ENCODE measurements around the gene C9orf78.
A peak's percentile ranks its signal among the peaks of the same experiment; 100 is the strongest.

Gene C9orf78

DNA sequence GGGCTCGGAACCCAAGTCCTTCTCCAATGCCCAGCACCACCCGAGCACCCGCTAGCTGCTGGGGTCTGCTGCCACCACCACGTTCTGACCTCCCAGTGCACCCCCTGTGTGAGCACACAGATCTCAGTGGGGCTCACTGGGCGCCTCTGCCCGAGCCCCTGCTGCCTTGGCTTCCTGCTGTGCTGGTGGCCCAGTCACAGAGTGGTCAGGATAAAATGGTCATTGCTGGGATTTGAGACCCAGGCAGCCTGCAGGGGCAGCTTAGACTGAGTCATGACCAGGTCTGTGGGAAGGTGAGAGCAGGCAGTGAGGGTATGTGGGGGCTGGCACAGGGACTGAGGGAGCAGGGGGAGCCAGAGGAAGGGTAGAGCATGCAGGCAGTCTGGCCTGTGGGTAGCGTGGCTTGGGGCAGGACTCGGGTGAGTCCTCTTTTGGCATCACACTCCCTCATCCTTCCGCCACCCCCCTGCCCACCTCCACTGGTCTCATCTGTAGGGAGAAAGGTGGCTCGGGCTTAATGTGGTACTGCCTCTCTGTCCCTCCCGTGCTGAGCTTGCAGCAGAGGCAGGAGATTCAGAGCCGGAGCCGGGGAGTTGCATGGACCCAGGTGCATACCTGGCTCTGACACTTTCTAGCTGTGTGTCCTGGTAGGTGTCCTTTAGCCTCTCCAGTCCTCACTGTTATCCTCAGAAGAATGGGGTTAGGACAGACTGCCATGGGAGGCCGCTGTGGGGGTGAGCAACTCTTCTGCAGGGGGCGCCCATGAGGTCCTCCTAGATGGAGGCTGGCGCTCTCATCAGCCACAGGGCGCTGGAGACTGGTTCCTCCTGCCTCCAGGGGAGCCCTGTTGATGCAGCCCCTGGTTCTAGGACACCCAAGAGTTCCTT is 32.3 kb upstream of the C9orf78 start:
- no peak for DNase-seq

DNA sequence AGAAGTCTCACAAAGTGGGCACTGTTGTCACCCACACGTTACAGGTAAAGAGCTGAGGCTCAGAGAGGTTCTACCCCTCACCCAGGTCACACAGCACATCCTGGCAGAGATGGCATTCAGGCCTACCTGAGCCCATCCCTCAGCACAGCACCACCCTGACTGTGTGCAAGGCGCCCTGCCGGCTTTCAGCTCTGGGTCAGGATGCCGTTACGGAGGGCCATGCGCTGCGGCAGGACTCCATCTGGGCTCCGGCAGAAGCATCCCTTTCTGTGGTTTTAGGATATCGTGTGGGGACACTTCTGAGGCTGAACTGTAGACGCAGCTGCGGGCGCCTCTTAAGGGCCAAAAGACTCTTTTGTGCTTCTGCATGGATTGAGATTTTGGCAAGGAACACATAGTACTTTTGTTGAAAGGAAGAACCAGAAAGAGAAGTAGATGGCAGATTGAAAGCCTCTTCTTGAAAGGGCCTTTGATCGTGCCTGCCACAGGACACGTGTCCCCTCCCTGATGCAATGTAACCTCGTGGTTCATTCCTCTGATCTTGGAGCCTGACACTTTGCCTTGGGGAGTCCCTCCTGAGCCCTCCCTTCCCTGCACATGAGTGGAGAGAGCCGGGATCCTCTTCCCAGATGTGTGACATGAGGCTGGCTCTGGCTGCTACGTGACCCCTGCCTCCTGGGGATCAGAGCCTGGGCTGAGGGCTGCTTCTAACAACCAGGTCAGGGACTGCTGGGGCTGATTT is 31.5 kb upstream of the C9orf78 start:
- DNase-seq, result peak; percentile 62

DNA sequence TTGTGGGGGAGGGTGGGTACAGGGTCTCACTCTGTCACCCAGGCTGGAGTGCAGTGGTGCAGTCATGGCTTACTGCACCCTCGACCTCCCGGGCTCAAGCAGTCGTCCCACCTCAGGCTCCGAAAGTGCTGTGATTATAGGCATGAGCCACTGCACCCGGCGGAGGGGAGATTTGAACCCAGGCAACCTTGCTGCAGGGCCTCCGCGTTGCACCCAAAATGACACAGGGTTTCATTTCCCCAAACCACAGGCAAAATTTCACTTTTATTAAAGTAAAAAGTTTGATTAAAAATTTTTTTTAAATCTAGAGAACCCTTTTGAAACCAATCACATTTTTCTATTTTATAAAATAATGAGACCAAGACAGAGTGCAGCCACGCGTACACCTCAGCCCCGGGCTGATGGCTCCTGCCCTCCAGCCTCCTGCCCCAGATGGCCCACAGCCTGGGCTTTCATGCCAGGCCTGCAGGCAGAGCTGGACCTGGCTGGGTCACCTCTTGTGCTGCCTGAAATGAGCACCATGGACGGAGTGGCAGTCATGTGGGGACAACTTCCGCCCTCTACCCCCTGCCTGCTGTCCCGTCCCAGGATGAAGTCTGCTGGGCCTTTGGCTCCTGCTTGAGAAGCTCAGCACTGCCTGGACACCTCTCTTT is 30.7 kb upstream of the C9orf78 start:
- DNase-seq, result no peak

DNA sequence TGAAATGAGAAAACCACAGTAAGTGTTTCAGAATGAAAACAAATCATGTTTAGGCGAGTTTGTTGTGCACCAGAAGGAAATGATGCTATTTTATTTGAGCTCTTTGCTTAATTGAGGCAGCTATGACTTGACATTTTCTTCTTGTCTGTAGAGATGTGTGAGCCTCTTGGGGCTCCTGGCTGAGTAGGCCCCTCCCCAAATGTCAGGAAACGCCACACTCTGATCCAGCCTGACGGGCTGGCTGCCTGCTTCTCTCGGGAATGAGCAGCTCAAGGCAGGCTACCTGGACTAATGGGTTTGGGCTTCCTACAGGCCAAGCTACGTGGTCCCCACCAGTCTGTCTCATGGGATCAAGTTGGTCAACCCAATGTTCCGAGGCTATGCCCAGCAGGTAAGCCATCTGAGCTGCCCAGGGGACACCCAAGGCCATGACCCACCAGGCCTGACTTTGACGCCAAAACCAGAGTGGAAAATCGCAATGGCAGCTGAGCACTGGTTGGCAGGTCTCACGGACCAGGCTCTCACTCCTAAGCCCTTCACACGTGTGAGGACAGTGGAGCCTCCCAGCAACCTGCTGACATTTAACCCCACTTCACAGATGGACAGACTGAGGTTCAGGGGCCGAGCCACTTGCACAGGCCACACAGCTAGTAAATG is 30.0 kb upstream of the C9orf78 start:
- no peak for DNase-seq

DNA sequence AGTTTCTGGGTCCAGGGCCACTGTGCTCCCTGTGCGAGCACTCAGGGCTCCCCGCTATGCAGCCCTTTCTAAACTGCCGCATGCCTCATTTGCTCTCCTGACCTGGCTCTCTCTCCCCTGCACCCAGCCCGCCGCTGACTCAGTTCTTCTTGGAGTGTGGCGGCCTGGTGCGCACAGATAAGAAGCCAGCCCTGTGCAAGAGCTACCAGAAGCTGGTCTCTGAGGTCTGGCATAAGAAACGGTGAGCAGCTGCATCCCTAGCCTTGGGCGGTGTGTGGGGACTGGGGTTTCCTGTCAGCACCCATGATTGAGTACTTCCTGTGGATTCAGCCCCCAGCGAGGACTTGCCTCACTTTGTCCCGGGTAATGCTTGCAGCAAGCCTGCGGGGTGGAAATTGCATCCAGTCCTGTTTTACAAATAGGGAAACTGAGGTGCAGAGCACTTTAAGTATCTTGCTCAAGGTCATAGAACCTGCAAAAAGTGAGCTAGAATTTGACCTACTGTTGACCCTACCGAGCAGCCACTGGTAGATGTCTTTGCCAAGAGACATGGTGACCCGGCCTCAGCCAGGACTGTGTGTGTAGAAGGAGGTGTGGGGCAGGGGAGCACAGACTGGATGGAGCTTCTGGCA is 28.1 kb upstream of the C9orf78 start:
- peak; percentile 72 for DNase-seq

DNA sequence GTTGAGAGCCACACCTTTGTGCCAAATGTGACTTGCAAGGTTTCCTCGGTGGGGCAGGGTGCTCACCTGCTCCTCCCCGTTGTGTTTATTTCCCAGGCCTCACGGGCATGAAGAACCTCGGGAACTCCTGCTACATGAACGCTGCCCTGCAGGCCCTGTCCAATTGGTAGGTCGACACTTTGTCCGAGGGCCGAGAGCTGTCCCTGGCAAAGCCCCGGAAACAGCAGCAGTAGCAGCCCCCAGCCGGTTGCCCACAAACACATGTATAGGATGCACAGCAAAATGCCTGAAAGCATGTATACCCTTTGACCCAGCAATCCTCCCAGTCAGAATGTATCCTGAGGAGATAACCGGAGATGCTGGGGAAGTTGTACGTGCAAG is 26.4 kb upstream of the C9orf78 start:
- no peak for DNase-seq

DNA sequence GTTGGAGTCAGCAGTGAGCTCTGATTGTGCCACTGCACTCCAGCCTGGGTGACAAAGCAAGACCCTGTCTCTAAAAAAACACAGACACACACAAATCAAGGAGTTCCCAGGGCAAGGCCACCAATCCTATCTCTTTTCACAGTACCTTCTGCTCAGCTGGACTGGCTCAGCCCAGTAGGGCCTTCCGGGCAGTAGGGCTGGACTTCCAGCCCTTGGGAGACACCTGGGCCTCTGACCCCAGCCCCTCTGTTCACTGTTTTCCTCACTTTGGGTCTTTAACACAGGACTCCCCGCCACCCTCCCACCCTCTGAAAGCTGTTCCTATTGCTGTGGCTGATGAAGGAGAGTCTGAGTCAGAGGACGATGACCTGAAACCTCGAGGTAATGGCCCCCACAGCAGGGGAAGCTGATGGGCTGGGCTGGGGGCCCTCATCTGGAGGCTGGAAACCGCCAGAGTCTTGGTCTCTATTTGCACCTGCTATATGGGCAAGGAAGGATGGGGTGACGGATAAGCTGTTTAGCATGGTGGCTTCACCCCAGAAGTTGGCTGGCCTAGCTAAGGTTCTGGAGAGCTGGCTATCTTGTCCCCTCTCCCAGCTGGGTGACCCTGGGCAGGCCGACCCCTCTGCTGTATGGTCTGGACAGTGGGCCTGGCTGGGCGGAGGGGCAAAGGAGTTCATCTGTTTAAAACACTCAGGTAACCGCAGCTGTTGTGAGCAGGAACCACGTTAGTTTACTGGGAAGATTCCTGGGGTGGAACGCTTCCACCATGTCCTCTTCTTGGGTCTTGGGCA is 25.8 kb upstream of the C9orf78 start:
- no peak for DNase-seq

DNA sequence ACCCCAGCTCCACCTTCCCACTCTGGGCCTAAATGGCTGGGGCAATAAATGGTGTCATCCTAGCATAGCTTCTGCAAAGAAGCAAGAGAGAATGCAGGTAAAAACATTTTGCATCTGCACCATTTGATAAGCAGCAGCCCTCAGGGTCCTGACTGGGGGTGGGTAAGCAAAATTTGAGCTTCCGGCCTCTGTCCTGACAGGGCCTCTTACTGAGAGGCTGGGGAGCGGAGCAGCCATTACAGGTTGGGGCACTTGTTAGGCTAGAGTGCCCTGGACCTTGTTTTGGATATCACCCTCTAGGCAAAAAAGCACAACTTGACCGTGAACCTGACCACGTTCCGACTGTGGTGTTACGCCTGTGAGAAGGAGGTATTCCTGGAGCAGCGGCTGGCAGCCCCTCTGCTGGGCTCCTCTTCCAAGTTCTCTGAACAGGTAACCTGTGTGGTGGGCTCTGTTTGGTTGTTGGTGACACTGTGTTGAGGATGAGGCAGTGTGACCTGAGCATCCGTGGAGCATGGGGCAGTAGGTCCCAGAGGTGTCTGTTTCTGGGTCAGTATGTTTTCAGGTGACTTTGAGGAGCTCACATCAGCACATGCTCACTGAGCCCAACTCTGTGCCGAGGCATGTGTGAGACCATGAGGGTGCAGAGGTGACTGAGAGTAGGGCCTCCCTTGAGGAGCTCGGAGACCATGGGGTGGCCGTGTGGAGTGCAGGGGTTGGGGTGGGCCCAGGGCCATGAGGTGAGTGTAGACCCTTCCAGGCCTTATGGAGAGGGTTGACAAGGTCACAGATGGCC is 23.3 kb upstream of the C9orf78 start:
- no peak for DNase-seq

DNA sequence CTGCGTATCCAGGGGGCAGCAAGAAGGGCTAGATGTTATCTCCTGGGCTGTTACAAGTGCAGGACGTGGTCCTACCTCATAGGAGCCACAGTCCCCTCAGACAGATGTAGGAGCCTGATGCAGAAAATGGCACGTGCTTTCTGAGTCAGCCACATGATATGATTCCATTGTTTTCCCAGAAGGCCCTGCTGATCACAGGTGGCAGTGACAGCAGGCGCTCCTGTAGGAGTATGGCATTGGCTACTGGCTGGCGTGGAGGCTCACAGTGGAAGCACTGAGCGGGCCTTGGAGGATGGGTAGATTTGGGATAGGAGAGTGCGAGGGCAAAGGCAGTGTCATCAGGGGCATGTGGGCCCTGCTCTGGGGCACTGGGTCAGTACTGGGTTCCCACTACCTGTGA is 22.1 kb upstream of the C9orf78 start:
- no peak for DNase-seq

DNA sequence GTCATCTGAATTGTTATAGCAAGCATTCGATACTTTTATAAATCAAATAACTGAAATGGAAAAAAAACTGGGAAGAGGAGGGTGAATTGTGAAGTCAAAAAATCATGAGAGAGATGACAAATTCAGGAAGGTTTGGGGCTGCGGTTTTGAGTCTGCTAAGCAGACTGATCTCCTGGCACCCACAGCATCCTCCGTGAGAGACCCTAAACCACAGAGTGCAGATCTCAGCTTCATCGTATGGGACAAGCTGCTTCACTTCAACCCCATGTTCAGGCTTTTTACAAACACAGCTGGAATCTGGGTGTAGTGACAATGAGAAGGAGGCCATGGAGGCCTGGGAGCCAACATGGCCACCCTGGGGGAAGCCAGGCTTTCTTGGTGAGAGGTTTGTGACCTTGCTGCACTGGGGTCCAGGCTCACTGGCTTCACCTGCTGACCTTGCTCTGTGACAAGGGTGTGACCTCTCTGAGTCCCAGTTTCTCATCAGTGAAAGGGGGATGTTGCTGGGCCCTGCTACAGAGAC is 19.6 kb upstream of the C9orf78 start:
- DNase-seq, result no peak

DNA sequence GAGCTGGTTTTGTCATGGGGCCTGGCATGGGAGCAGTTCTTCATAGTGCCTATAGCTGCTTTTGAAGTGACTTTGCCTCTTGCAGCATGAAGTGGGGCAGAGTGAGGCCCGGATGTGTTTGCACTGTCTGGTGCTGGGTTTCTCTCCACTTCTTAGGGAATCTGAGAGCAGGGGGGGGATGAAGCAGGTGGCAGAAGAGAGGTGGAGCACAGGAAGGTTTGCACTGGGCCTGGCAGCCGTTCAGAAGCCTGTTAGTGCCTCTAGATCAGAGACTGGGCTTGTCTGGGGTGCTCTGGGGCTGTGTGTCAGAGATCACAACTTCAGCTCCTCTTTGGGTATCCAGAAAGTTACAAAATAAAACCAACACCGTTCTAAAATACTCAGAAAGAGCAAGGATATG is 18.5 kb upstream of the C9orf78 start:
- DNase-seq, result no peak

DNA sequence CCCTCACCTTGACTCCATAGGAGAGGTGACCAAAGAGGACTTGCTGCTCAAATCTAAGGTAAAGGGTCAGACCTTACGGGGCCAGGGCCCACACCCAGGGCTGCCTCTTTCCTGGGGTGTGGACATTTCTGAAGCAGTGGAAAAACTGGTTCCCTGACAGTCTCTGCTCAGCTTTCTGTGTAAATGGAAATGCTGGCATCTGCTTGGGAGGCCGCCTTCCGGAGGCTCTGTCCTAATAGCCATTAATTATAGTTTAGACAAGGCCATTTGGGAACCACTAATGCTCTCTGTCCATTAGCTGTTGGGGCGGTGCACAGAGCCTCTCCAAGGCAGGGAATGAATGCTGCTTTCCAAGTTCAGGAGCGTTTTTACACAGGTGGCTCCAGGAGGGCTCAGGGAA is 17.5 kb upstream of the C9orf78 start:
- no peak for DNase-seq

DNA sequence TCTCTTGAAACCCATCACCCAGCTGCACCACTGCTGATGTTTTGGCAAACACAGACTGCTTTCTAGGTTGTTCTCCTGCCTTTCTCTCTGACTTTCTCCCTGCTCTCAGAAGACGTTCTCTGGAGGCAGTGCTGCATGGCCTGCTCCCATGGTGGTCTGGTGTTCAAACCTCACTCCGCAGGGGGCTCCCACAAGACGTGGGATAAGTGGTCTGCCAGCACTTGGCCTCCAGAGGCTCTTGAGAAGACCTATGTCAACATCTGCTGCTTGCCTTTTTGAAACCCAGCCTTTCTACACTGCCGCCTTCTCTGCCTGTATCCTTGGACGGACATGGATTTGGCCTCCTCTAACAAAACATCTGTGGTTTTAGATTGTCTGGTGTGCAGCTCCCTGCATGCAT is 16.7 kb upstream of the C9orf78 start:
- DNase-seq, result no peak

DNA sequence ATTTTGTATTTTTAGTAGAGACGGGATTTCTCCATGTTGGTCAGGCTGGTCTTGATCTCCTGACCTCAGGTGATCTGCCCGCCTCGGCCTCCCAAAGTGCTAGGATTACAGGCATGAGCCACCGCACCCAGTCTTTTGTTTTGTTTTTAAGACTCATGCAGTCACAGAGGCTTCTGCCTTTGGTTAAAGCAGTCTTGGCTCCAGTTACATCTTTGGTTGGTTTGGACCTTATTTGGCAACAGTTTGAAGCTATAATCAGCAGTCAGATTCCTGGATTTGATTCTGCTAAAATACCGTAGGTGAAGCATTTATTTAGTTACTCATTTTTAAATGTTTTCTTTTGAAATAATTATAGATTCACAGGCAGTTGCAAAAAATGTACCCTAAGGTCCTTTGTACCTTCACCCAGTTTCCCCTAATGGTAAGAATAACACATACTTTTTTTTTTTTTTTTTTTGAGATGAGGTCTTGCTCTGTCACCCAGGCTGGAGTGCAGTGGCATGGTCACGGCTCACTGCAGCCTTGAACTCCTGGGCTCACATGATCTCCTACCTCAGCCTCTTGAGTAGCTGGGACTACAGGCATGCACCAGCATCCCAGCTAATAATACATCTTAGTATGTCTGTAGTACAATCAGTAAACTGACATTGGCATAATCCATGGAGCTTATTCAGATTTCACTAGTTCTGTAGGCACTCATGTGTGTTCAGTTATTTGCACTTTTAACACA is 15.9 kb upstream of the C9orf78 start:
- DNase-seq, result no peak

DNA sequence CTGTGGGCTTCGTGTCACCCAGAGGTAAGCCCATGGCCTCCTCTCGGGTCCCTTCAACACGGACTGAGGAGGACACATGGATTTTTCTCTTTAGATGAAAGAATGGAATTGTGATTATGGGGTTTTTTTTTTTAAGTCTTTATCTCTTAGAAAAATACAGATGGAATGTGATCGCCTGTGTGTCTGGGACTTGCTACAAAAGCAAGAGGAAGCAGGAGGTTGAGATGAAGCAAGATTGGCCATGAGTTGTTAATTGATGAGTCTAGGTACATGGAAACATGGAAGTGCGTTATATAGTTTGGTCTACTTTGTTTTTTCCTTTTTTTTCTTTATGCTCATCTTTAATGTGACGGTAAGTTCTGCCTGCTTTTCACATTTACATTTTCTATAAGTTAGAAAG is 14.8 kb upstream of the C9orf78 start:
- no peak for DNase-seq

DNA sequence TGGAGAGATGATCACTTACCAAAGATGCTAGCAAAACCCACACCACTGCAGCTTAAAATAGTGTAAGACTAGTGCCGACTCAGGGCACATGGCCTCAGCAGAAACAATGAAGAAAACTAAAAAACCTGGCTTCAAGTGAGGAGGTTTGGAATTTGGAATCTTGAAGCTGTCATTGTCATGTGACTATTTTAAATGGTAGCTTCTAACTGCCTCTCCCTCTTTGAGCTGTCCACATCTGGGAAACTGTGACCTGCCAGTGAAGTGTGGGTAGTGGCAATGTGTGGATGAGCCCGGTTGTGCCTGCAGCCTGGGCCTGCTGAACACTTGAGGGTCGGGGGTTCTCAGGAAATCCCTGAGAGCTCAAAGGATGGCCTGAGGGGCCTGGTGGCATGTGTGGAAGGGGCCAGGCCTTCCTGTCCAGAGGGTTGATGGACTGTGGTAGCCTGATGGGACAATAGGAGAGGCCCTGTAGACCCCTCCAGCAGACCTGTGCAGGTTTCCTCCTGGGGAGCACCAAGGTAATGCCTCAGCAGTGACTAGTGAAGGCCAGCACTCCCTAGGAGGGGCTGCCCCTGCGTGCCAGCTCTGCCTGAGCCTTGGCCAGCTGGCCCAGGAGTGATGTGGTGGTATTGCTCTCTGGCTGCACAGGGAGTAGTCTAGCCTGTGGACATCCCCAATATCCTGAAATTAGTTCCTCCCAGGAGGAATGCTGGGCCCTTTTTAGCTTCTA is 13.8 kb upstream of the C9orf78 start:
- DNase-seq, result no peak

DNA sequence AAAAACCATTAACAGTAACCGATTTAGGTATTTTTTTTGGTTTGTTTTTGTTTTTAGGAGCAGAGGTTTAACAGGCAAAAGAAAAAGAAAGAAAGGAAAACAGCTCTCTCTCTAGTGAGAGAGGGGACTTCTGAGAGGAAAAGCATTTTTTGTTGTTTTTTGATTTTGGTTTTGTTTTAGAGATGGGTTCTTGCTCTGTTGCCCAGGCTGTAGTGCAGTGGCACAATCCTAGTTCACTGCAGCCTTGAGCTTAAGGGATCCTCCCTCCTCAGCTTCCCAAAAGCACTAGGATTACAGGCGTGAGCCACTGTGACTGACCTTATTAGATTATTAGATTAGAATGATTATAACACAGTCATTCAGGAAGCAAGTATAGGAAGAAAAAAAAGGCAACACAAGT is 10.3 kb upstream of the C9orf78 start:
- no peak for DNase-seq

DNA sequence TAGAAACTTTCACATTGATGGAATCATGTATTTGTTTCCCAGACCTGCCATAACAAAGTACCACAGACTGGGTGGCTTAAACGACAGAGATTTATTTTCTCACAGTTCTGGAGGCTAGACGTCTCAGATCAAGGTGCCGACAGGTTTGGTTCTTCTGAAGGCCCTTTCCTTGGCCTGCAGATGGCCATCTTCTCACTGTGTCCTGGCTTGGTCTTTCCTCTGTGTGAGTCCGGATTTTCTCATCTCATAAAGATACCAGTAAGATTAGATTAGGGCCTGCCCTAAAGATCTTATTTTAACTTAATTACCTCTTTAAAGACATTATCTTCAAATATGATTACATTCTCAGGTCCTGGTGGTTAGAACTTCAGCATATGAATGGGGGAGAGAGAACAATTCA is 6.0 kb upstream of the C9orf78 start:
- DNase-seq, result no peak

DNA sequence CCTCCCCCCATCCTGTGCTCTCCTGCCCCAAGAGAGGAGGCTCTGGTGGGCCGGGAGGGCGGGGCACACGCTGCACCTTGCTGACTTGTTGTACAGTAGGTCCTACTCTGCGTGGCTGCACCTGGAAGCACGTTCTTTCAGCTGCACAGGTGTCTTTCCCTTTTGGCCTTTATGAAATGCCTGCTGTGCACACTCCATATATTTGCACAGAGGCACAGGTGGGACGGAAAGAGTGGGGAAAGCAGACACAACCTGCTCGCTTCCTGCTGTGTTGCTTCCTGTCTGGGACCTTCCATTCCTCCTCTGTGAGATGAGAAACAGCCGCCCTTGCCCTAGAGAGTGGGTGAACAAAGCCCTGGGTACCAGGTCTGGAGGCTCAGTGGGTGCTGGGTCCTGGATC is 5.0 kb upstream of the C9orf78 start:
- DNase-seq, result peak; percentile 23

Data from CD4-positive, alpha-beta T cell treated with Interleukin-10 for 1 hour (primary cell).